SU-DHL-6 (cell line): ENCODE measurements around the gene DLGAP3.

Experiments used
- CTCF ChIP-seq: fragments of 200-600 bp; sonication (generic); IDR thresholded peaks from one replicate; pipeline ENCODE4 v1.5.1; 2017; ENCODE audit warnings: antibody characterized with exemption, mild to moderate bottlenecking, low read length, moderate library complexity; ENCODE audit not compliant: insufficient read depth, poor library complexity, severe bottlenecking
- EZH2phosphoT487 ChIP-seq: fragments of 200-600 bp; sonication (generic), shearing (Covaris generic); conservative IDR thresholded peaks from 2 replicates; pipeline ENCODE4 v1.6.1; 2018; ENCODE audit warnings: mild to moderate bottlenecking, antibody characterized with exemption, low read length, moderate library complexity, mixed read lengths

DNA sequence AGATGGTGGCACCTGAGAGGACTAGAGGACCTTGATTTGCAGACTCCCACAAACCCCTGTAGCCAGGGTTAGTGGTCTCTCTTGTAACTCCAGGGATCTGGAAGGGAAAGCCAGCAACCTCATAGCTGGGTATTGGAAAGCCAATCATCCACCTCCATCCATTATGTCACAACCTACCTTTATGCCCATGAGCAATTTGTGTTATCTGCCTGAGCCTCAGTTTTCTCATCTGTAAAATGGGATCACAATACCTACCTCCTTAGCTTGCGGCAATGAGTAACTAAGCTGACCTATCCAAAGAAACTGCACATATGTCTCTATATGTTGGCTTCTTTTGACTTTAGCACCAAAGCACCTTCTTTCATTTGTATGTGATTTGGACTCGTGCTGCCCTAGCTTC lies 14.5 kb downstream of the DLGAP3 start:
- TF ChIP-seq CTCF (no peak), EZH2phosphoT487 (no peak)
